ENCODE measurements around the gene SLC49A3.
A peak's percentile ranks its signal among the peaks of the same experiment; 100 is the strongest.
"Not testable (repeated sequence)": the region's sequence is repeated elsewhere in the genome, so short reads cannot be mapped to it uniquely, and the experiment has no call there.

The SLC49A3 gene

GRCh38 chr4:721261-722168 lies 32.6 kb upstream of the SLC49A3 start:
- no peak for DNase-seq (ENCODE audit: low spot score)

- DNase-seq (ENCODE audit: low spot score), result no peak
Observed at GRCh38 chr4:720111-720860, 31.3 kb upstream of the SLC49A3 start.

- DNase-seq (ENCODE audit: low spot score), result no peak
Observed at GRCh38 chr4:718460-718859, 29.5 kb upstream of the SLC49A3 start.

GRCh38 chr4:717601-718320 lies 28.8 kb upstream of the SLC49A3 start:
- DNase-seq (ENCODE audit: low spot score), result no peak

GRCh38 chr4:714087-714486 lies 25.1 kb upstream of the SLC49A3 start:
- DNase-seq (ENCODE audit: low spot score), result no peak

- no peak for DNase-seq (ENCODE audit: low spot score)
Observed at GRCh38 chr4:712916-713632, 24.1 kb upstream of the SLC49A3 start.

GRCh38 chr4:712093-712492 lies 23.1 kb upstream of the SLC49A3 start:
- no peak for DNase-seq (ENCODE audit: low spot score)

- no peak for DNase-seq (ENCODE audit: low spot score)
Observed at GRCh38 chr4:710916-711315, 22.0 kb upstream of the SLC49A3 start.

GRCh38 chr4:710116-710515 lies 21.2 kb upstream of the SLC49A3 start:
- DNase-seq (ENCODE audit: low spot score), result no peak

GRCh38 chr4:709348-709747 lies 20.4 kb upstream of the SLC49A3 start:
- no peak for DNase-seq (ENCODE audit: low spot score)

GRCh38 chr4:708631-708933 lies 19.6 kb upstream of the SLC49A3 start:
- DNase-seq (ENCODE audit: low spot score), result no peak

- DNase-seq (ENCODE audit: low spot score), result no peak
Observed at GRCh38 chr4:707929-708630, 19.1 kb upstream of the SLC49A3 start.

- DNase-seq (ENCODE audit: low spot score), result no peak
Observed at GRCh38 chr4:706834-707598, 18.1 kb upstream of the SLC49A3 start.

- not testable (repeated sequence) for DNase-seq (ENCODE audit: low spot score)
Observed at GRCh38 chr4:706083-706633, 17.2 kb upstream of the SLC49A3 start.

GRCh38 chr4:705278-706082 lies 16.5 kb upstream of the SLC49A3 start, which contains the start of gene PCGF3:
Gene PCGF3, plus strand, starts transcription at chr4:705832. Its CDS starts 27,849 bp downstream, at chr4:733681.
- peak; percentile 99 for DNase-seq (ENCODE audit: low spot score)

- no peak for DNase-seq (ENCODE audit: low spot score)
Observed at GRCh38 chr4:704971-705277, 16.0 kb upstream of the SLC49A3 start.

- DNase-seq (ENCODE audit: low spot score), result no peak
Observed at GRCh38 chr4:704198-704891, 15.4 kb upstream of the SLC49A3 start.

- no peak for DNase-seq (ENCODE audit: low spot score)
Observed at GRCh38 chr4:703336-704197, 14.6 kb upstream of the SLC49A3 start.
